Spleen (tissue), 11 donors: ENCODE measurements around the gene E2F7. TPM values are rescaled to one million over a fixed set of nuclear protein-coding genes. Genes with fewer than 3 reads are reported as not detected.

ENCODE experiments used
- DNase-seq: peaks from one replicate; pipeline ENCODE4 v3.0.0-alpha.2; 2020
- H3K27ac ChIP-seq, 8 donors: fragments of 200-600 bp; sonication (generic) in 7 of 8; 1 replicate in 4 of 8; 2 replicates in 4 of 8; pipeline versions ENCODE4 v1.5.0 to v1.8.0; 2016 to 2021; ENCODE audit warnings: inconsistent platforms in 4 of 8, mild to moderate bottlenecking in 4 of 8, moderate library complexity in 1 of 8
- H3K27me3 ChIP-seq, 7 donors: fragments of 200-600 bp; sonication (generic) in 6 of 7; replicated peaks in 1 of 7; 1 replicate in 4 of 7; 2 replicates in 3 of 7; pipeline versions ENCODE4 v1.5.0 to v1.8.0; 2016 to 2021; ENCODE audit warnings: inconsistent platforms in 3 of 7, mild to moderate bottlenecking in 1 of 7
- H3K36me3 ChIP-seq, 6 donors: fragments of 200-600 bp; sonication (generic) in 5 of 6; 1 replicate in 4 of 6; 2 replicates in 2 of 6; pipeline versions ENCODE4 v1.5.0 to v1.8.0; 2016 to 2021; ENCODE audit warnings: inconsistent platforms in 2 of 6
- H3K4me1 ChIP-seq, 6 donors: fragments of 200-600 bp; sonication (generic) in 5 of 6; 1 replicate in 3 of 6; 2 replicates in 3 of 6; pipeline versions ENCODE4 v1.5.0 to v1.8.0; 2016 to 2021; ENCODE audit warnings: inconsistent platforms in 3 of 6
- H3K4me3 ChIP-seq, 8 donors: fragments of 200-600 bp; sonication (generic) in 7 of 8; 1 replicate in 4 of 8; 2 replicates in 4 of 8; pipeline versions ENCODE4 v1.5.0 to v1.8.0; 2016 to 2021; ENCODE audit warnings: inconsistent platforms in 4 of 8, mild to moderate bottlenecking in 4 of 8, moderate library complexity in 2 of 8
- H3K9me3 ChIP-seq, 8 donors: fragments of 200-600 bp; sonication (generic) in 7 of 8; 1 replicate in 4 of 8; 2 replicates in 4 of 8; pipeline versions ENCODE4 v1.5.0 to v1.8.0; 2016 to 2021; ENCODE audit warnings: inconsistent platforms in 4 of 8
- POLR2A ChIP-seq, 3 donors: fragments of 450-650 bp; IDR thresholded peaks; one replicate each; pipeline ENCODE4 v1.5.1; 2017; ENCODE audit warnings: antibody characterized with exemption in 3 of 3, mild to moderate bottlenecking in 1 of 3
- POLR2AphosphoS5 ChIP-seq, 3 donors: sonication (generic); formaldehyde crosslinking; IDR thresholded peaks; one replicate each; pipeline ENCODE4 v1.5.1; 2017; ENCODE audit warnings: antibody characterized with exemption in 3 of 3
- WGBS, 5 donors: extraction: QIAGEN DNeasy Blood & Tissue Kit in 3 of 5; methylation state at CpG; one replicate each; pipeline versions ENCODE4 v1.1.5 to v1.1.7; 2013 to 2018; 5-methylcytosine and 5-hydroxymethylcytosine counted together
- intact Hi-C: fragments of 100-400 bp; cut with DNase I; formaldehyde crosslinking; loops from one replicate; pipeline ENCODE4 v1.15.0; 2023; ENCODE audit warnings: low total_unique reads
- polyA plus RNA-seq, 3 donors: library from polyadenylated mRNA; stranded (reverse); fragments of 200-250 nt; gene quantifications; one replicate each; pipeline ENCODE4 v1.2.1, GENCODE V29; 2013
- total RNA-seq, 7 donors: library from RNA; depleted of rRNA in 3 of 7; stranded (reverse); fragments of >200 nt in 3 of 7; fragmentation: NEBNext Ultra II Directional in 4 of 7; extraction: Animal tissue kit (Norgen Biotek cat#: 25700) in 4 of 7; gene quantifications; one replicate each; pipeline versions ENCODE4 v1.1.0 to v1.2.1, GENCODE V29; 2016 to 2021
- TF ChIP-seq, protein P1 (sequence below), 11 experiments: fragments of 200-600 bp in 7 of 11; fragments of 450-650 bp in 4 of 11; sonication (generic) in 4 of 11; IDR thresholded peaks in 8 of 11; conservative IDR thresholded peaks in 3 of 11; 1 replicate in 7 of 11; 2 replicates in 4 of 11; pipeline versions ENCODE4 v1.4.0 to v1.8.0; 2016 to 2021; ENCODE audit warnings: antibody characterized with exemption in 11 of 11, inconsistent platforms in 4 of 11, mild to moderate bottlenecking in 1 of 11
- donor health status: healthy with polysubstance abuse.
- donor health status: DM: no; HTN: no; CAD: no; lungs with moderate emphysema.
- donor health status: DM: no; HTN: no; CAD: no.
- donor health status: Bipolar disorder and iron deficiency.
- donor health status: healthy.
- donor health status: DM: no; HTN: no; CAD: no.
- donor health status: DM: yes; HTN: yes; CAD: no.

Gene E2F7
- total and polyA plus RNA-seq, 10 donors, result 0.09 to 2.2 (median 0.95) TPM

DNA sequence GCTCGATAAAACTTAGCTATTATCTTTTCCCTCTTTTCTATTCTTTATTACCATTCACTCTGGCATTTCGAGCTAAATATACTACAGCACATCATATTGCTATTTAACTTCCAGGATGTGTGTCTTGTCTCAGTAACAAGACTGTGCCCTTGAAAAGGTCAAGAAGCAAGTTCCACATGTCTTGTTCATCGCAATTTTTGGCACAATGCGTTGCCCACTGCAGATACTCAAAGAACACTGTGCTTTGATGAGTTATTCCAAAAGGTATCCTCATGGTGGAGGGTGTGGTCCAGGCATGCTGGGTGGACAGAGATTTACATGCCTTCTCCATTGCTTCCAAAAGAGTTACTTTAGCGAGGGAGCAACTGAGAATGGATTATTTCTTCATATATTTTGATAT, 6.6 kb downstream of the E2F7 start:
- 72 to 78% (median 74%) methylated on average over 5 of the region's 5 CpGs for WGBS, 5 donors
- no peaks in the 10 kb centered on the region for H3K36me3 ChIP-seq

DNA sequence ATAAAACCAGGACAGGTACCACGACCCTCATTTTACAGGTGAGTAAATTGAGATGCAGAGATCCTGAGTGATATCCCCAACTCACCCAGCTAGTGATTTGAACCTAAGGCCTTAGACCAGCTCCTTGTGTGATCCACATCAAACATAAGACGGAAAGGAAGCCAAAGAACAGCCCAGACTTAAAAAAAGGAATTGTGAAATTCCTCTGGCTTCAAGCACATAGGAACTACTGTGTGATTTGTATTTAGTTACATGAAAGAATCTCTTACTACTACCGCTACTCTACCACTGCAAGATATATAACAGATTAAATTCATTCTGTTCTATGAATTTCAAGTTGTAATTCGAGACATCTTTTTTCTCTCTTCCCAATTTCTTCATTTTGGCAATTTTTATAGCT, 10.5 kb downstream of the E2F7 start:
- H3K27me3 ChIP-seq, result no peaks in the 10 kb centered on the region
- H3K27ac ChIP-seq, result no peak overlapping the region
- H3K4me1 ChIP-seq, result peaks cover 0 to 3% (median under 1%) of the 10 kb centered on the region in 6 donors
- TF ChIP-seq POLR2A (IDR thresholded peaks at IDR 0.05), result no peak
- TF ChIP-seq POLR2AphosphoS5 (IDR thresholded peaks at IDR 0.05), result no peak
- TF ChIP-seq, protein P1, sequence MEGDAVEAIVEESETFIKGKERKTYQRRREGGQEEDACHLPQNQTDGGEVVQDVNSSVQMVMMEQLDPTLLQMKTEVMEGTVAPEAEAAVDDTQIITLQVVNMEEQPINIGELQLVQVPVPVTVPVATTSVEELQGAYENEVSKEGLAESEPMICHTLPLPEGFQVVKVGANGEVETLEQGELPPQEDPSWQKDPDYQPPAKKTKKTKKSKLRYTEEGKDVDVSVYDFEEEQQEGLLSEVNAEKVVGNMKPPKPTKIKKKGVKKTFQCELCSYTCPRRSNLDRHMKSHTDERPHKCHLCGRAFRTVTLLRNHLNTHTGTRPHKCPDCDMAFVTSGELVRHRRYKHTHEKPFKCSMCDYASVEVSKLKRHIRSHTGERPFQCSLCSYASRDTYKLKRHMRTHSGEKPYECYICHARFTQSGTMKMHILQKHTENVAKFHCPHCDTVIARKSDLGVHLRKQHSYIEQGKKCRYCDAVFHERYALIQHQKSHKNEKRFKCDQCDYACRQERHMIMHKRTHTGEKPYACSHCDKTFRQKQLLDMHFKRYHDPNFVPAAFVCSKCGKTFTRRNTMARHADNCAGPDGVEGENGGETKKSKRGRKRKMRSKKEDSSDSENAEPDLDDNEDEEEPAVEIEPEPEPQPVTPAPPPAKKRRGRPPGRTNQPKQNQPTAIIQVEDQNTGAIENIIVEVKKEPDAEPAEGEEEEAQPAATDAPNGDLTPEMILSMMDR (IDR thresholded peaks at IDR 0.05 in 8 of 11, conservative IDR thresholded peaks at IDR 0.05 in 3 of 11), result no peak
- intact Hi-C loops, result loop anchor here (5.0 kb wide), 1 partner anchor 627 kb away; no protein-coding TSS in a partner anchor
- H3K9me3 ChIP-seq, result no peaks in the 10 kb centered on the region
- no peaks in the 10 kb centered on the region for H3K36me3 ChIP-seq
- H3K4me3 ChIP-seq, result no peak overlapping the region
- WGBS, 5 donors, result 92 to 95% (median 94%) methylated on average over 4 of the region's 4 CpGs
- DNase-seq, result no peak

More for the DNA sequence above, 6.6 kb downstream of the E2F7 start:
- Histone ChIP-seq H3K9me3 (no peaks in the 10 kb centered on the region), H3K27me3 (peaks cover 0 to 11% (median 2%) of the 10 kb centered on the region in 7 donors), H3K4me1 (peaks cover 0 to 32% (median 10%) of the 10 kb centered on the region in 6 donors), H3K27ac (no peak overlapping the region), H3K4me3 (no peak overlapping the region)
- intact Hi-C loops, result no loop called here
- DNase-seq, result no peak
- TF ChIP-seq, protein P1 (IDR thresholded peaks at IDR 0.05 in 8 of 11, conservative IDR thresholded peaks at IDR 0.05 in 3 of 11), result no peak
- TF ChIP-seq POLR2A (IDR thresholded peaks at IDR 0.05) (no peak), POLR2AphosphoS5 (IDR thresholded peaks at IDR 0.05) (no peak)

DNA sequence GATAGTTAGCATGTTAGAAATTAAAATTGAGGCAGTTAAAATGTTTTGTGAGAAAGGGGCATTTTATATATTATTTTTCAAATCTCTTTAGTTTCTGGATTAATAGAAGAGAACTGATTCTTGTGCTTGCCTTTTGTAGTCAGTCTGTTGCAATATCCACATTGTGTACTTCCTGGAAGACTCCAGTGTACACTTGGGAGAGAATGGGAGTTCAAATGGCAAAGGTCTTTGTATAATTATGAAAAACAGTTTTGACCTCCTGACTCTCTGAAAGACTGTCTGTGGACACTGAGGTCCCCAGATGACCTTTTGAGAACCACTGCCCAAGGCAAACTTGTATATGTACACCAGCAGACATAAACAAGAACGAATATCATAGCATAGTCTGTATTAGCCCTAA, 12.1 kb downstream of the E2F7 start:
- intact Hi-C loops, result loop anchor here (5.0 kb wide), 1 partner anchor 629 kb away; no protein-coding TSS in a partner anchor
- Histone ChIP-seq H3K9me3 (no peaks in the 10 kb centered on the region), H3K27me3 (no peaks in the 10 kb centered on the region), H3K4me3 (no peak overlapping the region), H3K27ac (no peak overlapping the region), H3K36me3 (peaks cover 0 to 3% (median 0%) of the 10 kb centered on the region in 6 donors), H3K4me1 (peaks cover 0 to 4% (median 0%) of the 10 kb centered on the region in 6 donors)
- 43 to 93% (median 88%) methylated on average over 1 of the region's 1 CpG for WGBS, 5 donors
- TF ChIP-seq, protein P1 (IDR thresholded peaks at IDR 0.05 in 8 of 11, conservative IDR thresholded peaks at IDR 0.05 in 3 of 11), result no peak
- TF ChIP-seq POLR2AphosphoS5 (IDR thresholded peaks at IDR 0.05), result no peak
- no peak for TF ChIP-seq POLR2A (IDR thresholded peaks at IDR 0.05)
- no peak for DNase-seq

DNA sequence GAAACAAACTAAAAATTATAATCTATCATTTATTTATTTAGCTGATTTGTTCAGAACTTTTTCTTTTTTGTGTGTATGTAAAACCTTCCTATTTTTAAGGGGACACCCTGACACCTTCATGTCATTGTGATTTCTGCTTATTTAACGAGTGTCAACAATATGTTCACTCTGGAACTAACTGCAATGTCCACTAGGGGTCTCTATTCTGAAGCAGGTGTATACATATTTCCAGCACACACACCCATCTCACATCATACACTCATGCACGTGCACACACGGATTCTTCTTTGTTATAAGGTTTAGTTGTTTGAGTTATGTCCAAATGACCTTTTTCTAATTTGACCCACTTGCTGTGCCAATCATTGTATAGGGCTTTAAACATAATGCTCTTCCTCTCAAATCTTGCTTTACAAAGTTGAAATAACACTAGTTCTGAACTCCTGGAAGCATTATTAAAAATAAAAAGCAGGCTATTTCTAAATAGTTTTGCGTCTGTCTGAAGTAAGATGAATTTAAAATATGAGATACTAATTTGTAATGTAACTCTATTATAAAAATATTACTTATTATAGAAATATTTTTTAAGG, 15.5 kb downstream of the E2F7 start:
- Histone ChIP-seq H3K27ac (no peak overlapping the region), H3K36me3 (peaks cover 0 to 26% (median 0%) of the 10 kb centered on the region in 6 donors), H3K4me1 (peaks cover 0 to 4% (median 0%) of the 10 kb centered on the region in 6 donors), H3K4me3 (no peak overlapping the region), H3K27me3 (no peaks in the 10 kb centered on the region), H3K9me3 (no peaks in the 10 kb centered on the region)
- intact Hi-C loops, result loop anchor here (5.0 kb wide), 1 partner anchor 632 kb away; no protein-coding TSS in a partner anchor
- WGBS, 5 donors, result 27 to 34% (median 28%) methylated on average over 4 of the region's 4 CpGs
- DNase-seq, result no peak
- TF ChIP-seq POLR2AphosphoS5 (IDR thresholded peaks at IDR 0.05) (no peak), POLR2A (IDR thresholded peaks at IDR 0.05) (no peak)
- TF ChIP-seq, protein P1 (IDR thresholded peaks at IDR 0.05 in 8 of 11, conservative IDR thresholded peaks at IDR 0.05 in 3 of 11), result peak in 10 of 11 experiments; percentile 31 to 75 (median 69)
